GM12878 (cell line): ENCODE measurements around the gene DNAJC5G. TPM values are rescaled to one million over a fixed set of nuclear protein-coding genes. Genes with fewer than 3 reads are reported as not detected.

Source experiments
- ATAC-seq: fragments of 200-7000 bp; cut with Tn5 transposase; 3 replicates; pipeline ENCODE4 v1.9.1; 2020; ENCODE audit warnings: mild to moderate bottlenecking, moderate library complexity
- BruUV-seq: library from RNA; stranded (reverse); fragments of 400-500 nt; replicated peaks from 2 replicates; lab custom pipeline; 2021; lab: Mats Ljungman, UMichigan
- CTCF ChIA-PET: fragments of 300-600 bp; sonication (Branson Sonifier 250); formaldehyde crosslinking; extraction: SDS; loops from one replicate; lab custom pipeline; 2021; ENCODE audit warnings: inconsistent platforms; lab: Yijun Ruan, JAX
- POLR2A ChIA-PET: fragments of 350-600 bp; formaldehyde crosslinking; extraction: SDS; loops from one replicate; lab custom pipeline; 2021; ENCODE audit warnings: inconsistent platforms; lab: Charles Lee
- RAD21 ChIA-PET: fragments of 300-600 bp; sonication (Branson Sonifier 250); formaldehyde crosslinking; loops from one replicate; lab custom pipeline; 2023; ENCODE audit warnings: antibody characterized with exemption; ENCODE audit not compliant: unreplicated experiment; lab: Charles Lee
- SMC1A ChIA-PET: fragments of 300-600 bp; sonication (Branson Sonifier 250); formaldehyde crosslinking; loops from one replicate; lab custom pipeline; 2023; ENCODE audit not compliant: unreplicated experiment, uncharacterized antibody; lab: Charles Lee
- DNase-seq: peaks from one replicate; pipeline ENCODE4 v3.0.0-alpha.2; 2011; ENCODE audit warnings: low read depth, low spot score
- FAIRE-seq: peaks from 3 replicates; lab custom pipeline; 2011; peaks lifted over from hg19 to GRCh38; lab: Jason Lieb, UNC
- H2AFZ ChIP-seq: 2 replicates; pipeline ENCODE4 v1.6.0; 2011; ENCODE audit warnings: low read depth, low read length, control low read depth; ENCODE audit not compliant: control insufficient read depth
- H3K27ac ChIP-seq: 2 replicates; pipeline ENCODE4 v1.5.1; 2011; ENCODE audit warnings: control low read depth; ENCODE audit not compliant: control insufficient read depth, insufficient read depth
- H3K27me3 ChIP-seq, 2 experiments: replicated peaks in 1 of 2; 2 replicates each; pipeline versions ENCODE4 v1.6.0 to v1.6.1; 2011; ENCODE audit warnings: low read length in 1 of 2; ENCODE audit not compliant: control insufficient read depth in 2 of 2, insufficient read depth in 2 of 2
- H3K36me3 ChIP-seq, 2 experiments: 2 replicates each; pipeline ENCODE4 v1.5.1; 2011; ENCODE audit warnings: low read length in 1 of 2; ENCODE audit not compliant: control insufficient read depth in 2 of 2, insufficient read depth in 2 of 2
- H3K4me1 ChIP-seq: 2 replicates; pipeline ENCODE4 v1.6.1; 2011; ENCODE audit warnings: mild to moderate bottlenecking, low read length, moderate library complexity, mixed read lengths; ENCODE audit not compliant: control insufficient read depth, insufficient read depth
- H3K4me2 ChIP-seq: 2 replicates; pipeline ENCODE4 v1.6.0; 2011; ENCODE audit warnings: control low read depth; ENCODE audit not compliant: control insufficient read depth, insufficient read depth
- H3K4me3 ChIP-seq: fragments of 200-600 bp; sonication (generic); 2 replicates; pipeline ENCODE4 v1.5.1; 2016
- H3K79me2 ChIP-seq: 2 replicates; pipeline ENCODE4 v1.6.0; 2011; ENCODE audit warnings: low read length; ENCODE audit not compliant: control insufficient read depth, insufficient read depth
- H3K9ac ChIP-seq: 2 replicates; pipeline ENCODE4 v1.8.0; 2011; ENCODE audit warnings: low read length, control low read depth, mixed read lengths; ENCODE audit not compliant: control insufficient read depth, insufficient read depth
- H3K9me3 ChIP-seq: replicated peaks from 3 replicates; pipeline ENCODE4 v1.5.1; 2011; ENCODE audit warnings: mild to moderate bottlenecking, low read length; ENCODE audit not compliant: control insufficient read depth, insufficient read depth
- H4K20me1 ChIP-seq: 2 replicates; pipeline ENCODE4 v1.6.0; 2011; ENCODE audit not compliant: control insufficient read depth, insufficient read depth
- BCL11A ChIP-seq: IDR thresholded peaks from 2 replicates; pipeline ENCODE4 v1.6.1; 2011; ENCODE audit warnings: low read depth, low read length
- E2F8 ChIP-seq: fragments of 450-650 bp; IDR thresholded peaks from 2 replicates; pipeline ENCODE4 v1.6.1; 2018; ENCODE audit warnings: mild to moderate bottlenecking, low read depth, moderate library complexity; ENCODE audit not compliant: partially characterized antibody
- E4F1 ChIP-seq: fragments of 450-650 bp; IDR thresholded peaks from 2 replicates; pipeline ENCODE4 v1.6.1; 2018; ENCODE audit warnings: borderline replicate concordance, mild to moderate bottlenecking; ENCODE audit not compliant: partially characterized antibody
- HDGF ChIP-seq: fragments of 450-650 bp; IDR thresholded peaks from 2 replicates; pipeline ENCODE4 v1.6.1; 2016; ENCODE audit warnings: antibody characterized with exemption
- IRF4 ChIP-seq: IDR thresholded peaks from 2 replicates; pipeline ENCODE4 v1.6.1; 2011; ENCODE audit warnings: low read depth, low read length
- MXI1 ChIP-seq: fragments of 150-350 bp; IDR thresholded peaks from 2 replicates; pipeline ENCODE4 v1.6.1; 2011; ENCODE audit warnings: low read depth, mild to moderate bottlenecking, inconsistent platforms, low read length, improper control_type of control experiment
- PML ChIP-seq: IDR thresholded peaks from 2 replicates; pipeline ENCODE4 v1.6.1; 2012; ENCODE audit warnings: low read length, inconsistent platforms
- RBBP5 ChIP-seq: fragments of 200-600 bp; sonication (generic); conservative IDR thresholded peaks from 2 replicates; pipeline ENCODE4 v1.6.1; 2016
- RELB ChIP-seq: fragments of 450-650 bp; IDR thresholded peaks from 2 replicates; pipeline ENCODE4 v1.6.1; 2017; ENCODE audit warnings: low read depth, mild to moderate bottlenecking, moderate library complexity
- ZBTB40 ChIP-seq: fragments of 450-650 bp; IDR thresholded peaks from 2 replicates; pipeline ENCODE4 v1.6.1; 2016; ENCODE audit warnings: mild to moderate bottlenecking, moderate library complexity, borderline replicate concordance
- WGBS: methylation state at CpG from one replicate; pipeline ENCODE4 v1.1.6; 2016; ENCODE audit warnings: low lambda C conversion rate; ENCODE audit not compliant: insufficient replicate concordance, insufficient coverage; ENCODE audit errors: missing lambda C conversion rate; 5-methylcytosine and 5-hydroxymethylcytosine counted together
- in situ Hi-C: fragments of 300-500 bp; cut with MboI; formaldehyde crosslinking; loops from 9 replicates; pipeline ENCODE4 v1.14.3; 2018; ENCODE audit warnings: mixed read lengths
- intact Hi-C: fragments of 100-400 bp; cut with micrococcal nuclease; formaldehyde crosslinking; loops from one replicate; pipeline ENCODE4 v1.14.2; 2022; ENCODE audit not compliant: unreplicated experiment
- polyA plus RNA-seq, 11 experiments: library from polyadenylated mRNA; depleted of rRNA in 4 of 11; unstranded in 6 of 11; stranded (reverse) in 5 of 11; fragments of >200 nt; fragmentation: Nextera tagmentation in 4 of 11; fragmentation: Illumina TruSeq in 1 of 11; extraction: Ambion mirVana in 4 of 11; extraction: Trizol in 1 of 11; gene quantifications; 1 replicate in 1 of 11; 2 replicates in 10 of 11; pipeline versions ENCODE4 v1.2.1 to v1.2.3, GENCODE V29; 2011 to 2016; ENCODE audit warnings: inconsistent platforms in 2 of 11, missing spikeins in 2 of 11, low read depth in 1 of 11
- total RNA-seq, 4 experiments: library from RNA; depleted of rRNA in 3 of 4; stranded (reverse); fragments of >200 nt in 3 of 4; fragmentation: Illumina TruSeq in 1 of 4; extraction: Trizol in 1 of 4; gene quantifications; 2 replicates each; pipeline versions ENCODE4 v1.2.1 to v1.2.3, GENCODE V29; 2013 to 2021

The DNAJC5G gene
- total and polyA plus RNA-seq, 10 of the 15 experiments (the other 5 are each of a cell fraction or from before 2014, with no cell fraction given), result not detected

GRCh38 chr2:27261241-27261925 lies 13.8 kb upstream of the DNAJC5G start:
- POLR2A ChIA-PET, result no interaction called here
- no peak for FAIRE-seq
- H3K27me3 ChIP-seq, result peaks cover 26 to 40% of the 10 kb centered on the region in 2 experiments
- WGBS, result 69% methylated on average over 11 of the region's 11 CpGs
- H3K27ac ChIP-seq, result no peak overlapping the region
- H3K9ac ChIP-seq, result no peak overlapping the region
- H2AFZ ChIP-seq, result no peak overlapping the region
- in situ Hi-C loops, result no loop called here
- no peak for ATAC-seq
- H3K9me3 ChIP-seq, result no peaks in the 10 kb centered on the region
- H4K20me1 ChIP-seq, result no peaks in the 10 kb centered on the region
- intact Hi-C loops, result no loop called here
- RAD21 ChIA-PET, result interaction anchor here (0.5 kb wide), 1 partner anchor 92 kb away, joined by 3 read pairs; no protein-coding TSS in a partner anchor
- TF ChIP-seq ZBTB40 (no peak), RBBP5 (no peak), E2F8 (no peak), PML (no peak), IRF4 (no peak), RELB (no peak), BCL11A (no peak), HDGF (no peak), MXI1 (no peak), E4F1 (no peak)
- no peak overlapping the region for H3K4me2 ChIP-seq
- H3K4me3 ChIP-seq, result no peak overlapping the region
- SMC1A ChIA-PET, result no interaction called here
- CTCF ChIA-PET, result interaction anchor here (0.6 kb wide), 1 partner anchor 1434 kb away, joined by 5 read pairs; no protein-coding TSS in a partner anchor
- no peaks in the 10 kb centered on the region for H3K79me2 ChIP-seq
- no TSS peak for BruUV-seq
- no peak for DNase-seq
- H3K36me3 ChIP-seq, result no peaks in the 10 kb centered on the region
- peaks cover 18% of the 10 kb centered on the region for H3K4me1 ChIP-seq
